DOHH2 (cell line): ENCODE results near the gene PDILT.
"Not testable (repeated sequence)": the region's sequence is repeated elsewhere in the genome, so short reads cannot be mapped to it uniquely, and the experiment has no call there.

Experiments used
- CTCF ChIP-seq: fragments of 200-600 bp; sonication (generic); IDR thresholded peaks from one replicate; pipeline ENCODE4 v1.5.1; 2014; ENCODE audit warnings: antibody characterized with exemption, mild to moderate bottlenecking, low read depth, low read length; ENCODE audit not compliant: poor library complexity, severe bottlenecking
- EZH2phosphoT487 ChIP-seq: fragments of 200-600 bp; sonication (generic); IDR thresholded peaks from 2 replicates; pipeline ENCODE4 v1.6.1; 2017; ENCODE audit warnings: borderline replicate concordance, mild to moderate bottlenecking, antibody characterized with exemption, low read length, moderate library complexity, mixed read lengths

GRCh38 chr16:20419093-20419492, 14.6 kb upstream of the PDILT start:
- not testable (repeated sequence) for TF ChIP-seq EZH2phosphoT487, CTCF
